ENCODE data around the gene CKAP2L. TPM values are rescaled to one million over a fixed set of nuclear protein-coding genes. Genes with fewer than 3 reads are reported as not detected.

Gene CKAP2L
- total RNA-seq, 1 donor from 2014 or later = 0.38 TPM

- no peak for DNase-seq
- no peaks in the 10 kb centered on the region for H3K9me3 ChIP-seq (replicated peaks)
- intact Hi-C loops (cut with micrococcal nuclease) = no loop called here
- no peak overlapping the region for H3K27ac ChIP-seq (replicated peaks)
- no peaks in the 10 kb centered on the region for H3K36me3 ChIP-seq
- no peak overlapping the region for H3K4me3 ChIP-seq
- TF ChIP-seq CTCF (IDR thresholded peaks at IDR 0.05; ENCODE audit: borderline replicate concordance) = no peak
- no peaks in the 10 kb centered on the region for H3K4me1 ChIP-seq
- H3K27me3 ChIP-seq (ENCODE audit: low read depth) = no peaks in the 10 kb centered on the region
Measured at GRCh38 chr2:112776113-112776512, 11.7 kb upstream of the CKAP2L start.

GRCh38 chr2:112774536-112775285, 10.3 kb upstream of the CKAP2L start:
- intact Hi-C loops (cut with micrococcal nuclease) = no loop called here

GRCh38 chr2:112773556-112773955, 9.1 kb upstream of the CKAP2L start:
- DNase-seq = no peak
- no peaks in the 10 kb centered on the region for H3K9me3 ChIP-seq (replicated peaks)
- H3K27ac ChIP-seq (replicated peaks) = no peak overlapping the region
- no peak overlapping the region for H3K4me3 ChIP-seq
- intact Hi-C loops (cut with micrococcal nuclease) = no loop called here
- H3K36me3 ChIP-seq = no peaks in the 10 kb centered on the region
- no peak for TF ChIP-seq CTCF (IDR thresholded peaks at IDR 0.05; ENCODE audit: borderline replicate concordance)
- H3K27me3 ChIP-seq (ENCODE audit: low read depth) = no peaks in the 10 kb centered on the region
- H3K4me1 ChIP-seq = no peaks in the 10 kb centered on the region

More at GRCh38 chr2:112774536-112775285, 10.3 kb upstream of the CKAP2L start:
- Histone ChIP-seq H3K27ac (replicated peaks) (no peak overlapping the region), H3K4me1 (no peaks in the 10 kb centered on the region), H3K36me3 (no peaks in the 10 kb centered on the region), H3K9me3 (replicated peaks) (no peaks in the 10 kb centered on the region), H3K4me3 (no peak overlapping the region), H3K27me3 (ENCODE audit: low read depth) (no peaks in the 10 kb centered on the region)
- no peak for DNase-seq
- no peak for TF ChIP-seq CTCF (IDR thresholded peaks at IDR 0.05; ENCODE audit: borderline replicate concordance)

GRCh38 chr2:112772911-112773475, 8.6 kb upstream of the CKAP2L start:
- no peak overlapping the region for H3K27ac ChIP-seq (replicated peaks)
- DNase-seq = no peak
- no peaks in the 10 kb centered on the region for H3K27me3 ChIP-seq (ENCODE audit: low read depth)
- no peak for TF ChIP-seq CTCF (IDR thresholded peaks at IDR 0.05; ENCODE audit: borderline replicate concordance)
- H3K4me3 ChIP-seq = no peak overlapping the region
- no peaks in the 10 kb centered on the region for H3K36me3 ChIP-seq
- H3K4me1 ChIP-seq = no peaks in the 10 kb centered on the region
- intact Hi-C loops (cut with micrococcal nuclease) = no loop called here
- no peaks in the 10 kb centered on the region for H3K9me3 ChIP-seq (replicated peaks)

- Histone ChIP-seq H3K4me1 (no peaks in the 10 kb centered on the region), H3K36me3 (no peaks in the 10 kb centered on the region), H3K4me3 (no peak overlapping the region), H3K27ac (replicated peaks) (no peak overlapping the region), H3K27me3 (ENCODE audit: low read depth) (no peaks in the 10 kb centered on the region), H3K9me3 (replicated peaks) (no peaks in the 10 kb centered on the region)
- no peak for TF ChIP-seq CTCF (IDR thresholded peaks at IDR 0.05; ENCODE audit: borderline replicate concordance)
- intact Hi-C loops (cut with micrococcal nuclease) = no loop called here
- DNase-seq = no peak
Measured at GRCh38 chr2:112772322-112772721, 7.9 kb upstream of the CKAP2L start.
